G401 (cell line): ENCODE results near the gene LPXN. TPM values are rescaled to one million over a fixed set of nuclear protein-coding genes. Genes with fewer than 3 reads are reported as not detected.

Experiments used
- DNase-seq: peaks from one replicate; pipeline ENCODE4 v3.0.0-alpha.2; 2015; ENCODE audit warnings: low spot score
- in situ Hi-C: cut with HindIII; loops from 2 replicates; pipeline ENCODE4 v1.10.0; 2016; ENCODE audit warnings: low sequenced_read_pairs, mixed read lengths
- total RNA-seq: library from RNA; depleted of rRNA; stranded (reverse); fragments of >200 nt; shearing (Covaris generic); gene quantifications from 2 replicates; pipeline ENCODE4 v1.2.3, GENCODE V29; 2014; rRNA removed

The LPXN gene
- total RNA-seq, 1 experiment from 2014 or later, result 0.78 TPM

DNA sequence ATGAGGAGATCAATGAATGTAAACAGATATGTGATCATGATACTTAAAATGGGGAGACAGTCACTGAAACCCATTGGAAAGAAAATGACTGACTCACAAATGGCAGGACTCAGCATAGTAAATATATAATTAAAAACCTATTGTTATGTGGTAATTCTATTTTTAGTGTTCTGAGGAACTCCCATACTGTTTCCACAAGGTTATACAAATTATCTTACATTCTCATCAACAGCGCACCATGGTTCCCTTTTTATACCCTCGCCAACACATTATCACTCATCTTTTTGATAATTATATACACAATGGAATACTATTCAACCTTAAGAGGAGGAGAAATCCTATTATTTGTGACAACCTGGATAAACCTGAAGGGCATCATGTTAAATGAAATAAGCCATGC is 84.8 kb downstream of the LPXN start:
- DNase-seq, result no peak
- in situ Hi-C loops, result no loop called here

DNA sequence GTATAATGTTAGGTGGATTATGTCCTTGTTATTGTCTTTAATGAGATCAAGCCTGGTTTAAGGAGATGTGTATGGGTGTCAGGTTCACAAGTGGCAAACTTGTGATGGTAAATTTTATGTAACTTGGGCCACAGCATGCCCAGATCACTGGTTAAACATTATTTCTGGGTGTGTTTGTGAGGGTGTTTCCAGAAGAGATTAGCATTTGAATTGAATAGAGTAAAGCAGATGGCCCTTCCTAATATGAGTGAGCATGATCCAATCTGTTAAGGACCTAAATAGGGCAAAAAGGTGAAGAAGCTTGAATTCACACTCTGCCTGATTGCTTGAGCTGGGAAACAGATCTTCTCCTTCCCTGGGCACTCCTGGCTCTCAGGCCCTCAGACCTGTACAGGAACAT is 88.5 kb downstream of the LPXN start:
- no peak for DNase-seq
- in situ Hi-C loops, result no loop called here

DNA sequence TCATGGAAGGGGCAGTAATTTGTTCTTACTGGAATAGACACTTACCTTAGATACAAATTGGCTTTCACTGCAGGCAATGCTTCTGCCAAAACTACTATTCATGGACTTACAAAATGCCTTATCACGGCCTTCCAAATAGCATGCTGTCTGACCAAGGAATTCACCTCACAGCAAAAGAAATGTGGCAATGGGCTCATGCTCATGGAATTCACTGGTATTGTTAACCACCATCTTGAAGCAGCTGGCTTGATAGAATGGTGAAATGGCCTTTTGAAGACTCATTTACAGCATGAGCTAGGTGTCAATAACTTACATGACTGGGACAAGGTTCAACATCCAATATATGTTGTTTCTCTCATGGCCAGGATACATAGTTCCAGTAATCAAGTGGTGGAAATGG is 89.7 kb downstream of the LPXN start:
- no peak for DNase-seq
- in situ Hi-C loops, result no loop called here

Other genes starting within 250 kb of the LPXN start
- gene OR5B17, start 216.8 kb downstream of the LPXN start, total RNA-seq, result not detected in 2 replicates
- not detected in 2 replicates for gene OR5B3, start 169.0 kb downstream of the LPXN start, total RNA-seq
- gene OR5B2, start 147.7 kb downstream of the LPXN start, total RNA-seq, result not detected in 2 replicates
- gene OR5B12, start 133.6 kb downstream of the LPXN start, total RNA-seq, result not detected in 2 replicates
- gene OR5B21, start 67.8 kb downstream of the LPXN start, total RNA-seq, result not detected in 2 replicates
- gene ZFP91, start 3.2 kb upstream of the LPXN start, total RNA-seq, result 32.9 and 50.6 TPM in 2 replicates
- gene CNTF, start 46.8 kb upstream of the LPXN start, total RNA-seq, result 0.75 and 2.0 TPM in 2 replicates
- not detected in 2 replicates for gene GLYAT, start 156.1 kb upstream of the LPXN start, total RNA-seq